Measurements from ENCODE around the gene SWAP70.
"Not testable (repeated sequence)": the region's sequence is repeated elsewhere in the genome, so short reads cannot be mapped to it uniquely, and the experiment has no call there.

SWAP70 gene

GRCh38 chr11:9726321-9727022, 62.6 kb downstream of the SWAP70 start:
- DNase-seq, result no peak

- DNase-seq, result no peak
These were observed 64.2 kb downstream of the SWAP70 start for GRCh38 chr11:9728058-9728457.

DNA sequence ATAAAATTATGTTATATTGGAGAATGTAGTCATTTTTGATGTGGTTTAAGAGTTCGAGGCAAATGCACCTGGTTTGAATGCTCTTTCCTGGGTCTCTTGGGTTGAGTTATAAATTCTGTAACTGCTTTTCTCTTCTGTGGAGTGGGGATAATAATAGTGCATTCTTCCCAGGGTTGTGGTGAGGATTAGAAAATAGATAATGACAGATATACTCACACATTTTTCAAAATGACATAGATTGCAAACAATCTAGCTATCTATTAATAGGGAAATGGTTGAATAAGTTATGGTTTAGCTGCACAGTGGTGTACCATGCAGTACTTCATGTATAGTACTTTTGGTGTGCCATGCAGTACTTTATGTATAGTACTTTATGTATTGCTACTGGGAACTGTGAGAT, 67.4 kb downstream of the SWAP70 start:
- DNase-seq, result no peak

- DNase-seq, result no peak
These were observed 68.6 kb downstream of the SWAP70 start for GRCh38 chr11:9732453-9732852.

GRCh38 chr11:9733212-9733611, 69.3 kb downstream of the SWAP70 start:
- no peak for DNase-seq

DNA sequence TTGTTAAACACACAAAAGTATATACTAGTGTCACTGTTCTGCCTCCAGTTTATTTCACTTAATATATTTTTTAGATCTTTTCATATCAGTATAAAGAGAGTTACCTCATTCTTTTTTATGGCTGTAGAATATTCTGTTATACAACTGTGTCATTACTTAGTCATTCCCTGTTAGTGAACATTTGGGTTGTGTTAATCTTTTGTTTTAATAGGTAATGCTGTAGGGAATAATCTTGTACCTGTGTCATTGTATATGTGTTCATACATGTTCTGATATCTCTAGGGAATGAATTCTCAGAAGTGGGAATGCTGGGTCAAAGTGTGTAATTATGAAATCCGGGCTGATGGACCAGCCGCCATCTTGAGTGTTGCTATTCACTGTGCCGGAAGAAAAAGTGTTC, 71.4 kb downstream of the SWAP70 start:
- no peak for DNase-seq

DNA sequence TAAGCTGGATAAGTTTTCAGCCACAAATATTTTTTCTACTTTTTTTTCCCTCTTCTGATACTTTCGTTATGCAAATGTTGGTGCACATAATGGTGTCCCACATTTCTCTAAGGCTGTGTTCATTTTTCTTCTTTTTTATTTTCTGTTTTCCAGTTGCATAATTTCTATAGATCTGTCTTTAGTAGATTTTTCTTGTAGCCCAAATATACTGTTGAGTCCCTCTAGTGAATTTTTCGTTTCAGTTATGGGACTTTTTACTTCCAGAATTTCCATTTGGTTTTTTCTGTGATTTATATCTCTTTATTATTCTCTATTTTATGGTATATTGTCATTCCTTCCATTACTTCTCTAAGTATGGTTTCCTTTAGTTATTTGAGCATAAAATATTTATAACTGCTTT, 72.0 kb downstream of the SWAP70 start:
- no peak for DNase-seq

DNA sequence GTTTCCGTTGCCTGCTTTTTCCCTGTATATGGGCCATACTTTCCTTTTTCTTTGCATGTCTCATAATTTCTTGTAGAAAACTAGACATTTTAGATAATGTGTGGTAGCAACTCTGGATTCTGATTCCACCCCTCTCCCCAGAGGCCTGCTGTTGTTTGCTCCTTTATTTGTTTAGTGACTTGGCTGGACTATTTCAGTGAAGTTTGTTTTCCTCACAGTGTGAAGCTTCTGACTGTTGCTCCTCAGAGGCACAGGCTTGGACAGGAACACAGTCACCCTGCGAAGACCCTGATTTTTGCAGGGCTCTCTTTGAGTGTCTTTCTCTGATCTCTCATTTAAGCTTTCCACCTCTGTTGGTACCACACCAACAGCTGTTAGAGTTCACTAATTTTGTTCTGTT, 72.5 kb downstream of the SWAP70 start:
- no peak for DNase-seq

- DNase-seq, result no peak
These were observed 74.2 kb downstream of the SWAP70 start for GRCh38 chr11:9738116-9738515.

DNA sequence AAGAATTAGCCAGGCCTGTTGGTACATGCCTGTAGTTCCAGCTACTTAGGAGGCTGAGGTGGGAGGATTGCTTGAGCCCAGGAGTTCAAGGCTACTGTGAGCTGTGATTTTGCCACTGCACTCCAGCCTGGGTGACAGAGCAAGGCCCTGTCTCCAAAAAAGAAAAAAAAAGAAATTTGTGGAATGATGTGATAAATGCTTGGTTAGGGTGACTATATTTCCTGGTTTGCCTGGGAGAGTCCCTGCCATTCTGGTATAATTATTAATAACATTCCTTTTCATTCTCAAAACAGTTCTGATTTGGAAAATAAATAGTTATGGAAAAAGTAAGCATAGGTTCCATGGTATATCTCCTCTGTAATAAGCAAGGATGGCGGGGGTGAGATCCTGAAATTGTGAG, 74.8 kb downstream of the SWAP70 start:
- DNase-seq, result no peak

DNA sequence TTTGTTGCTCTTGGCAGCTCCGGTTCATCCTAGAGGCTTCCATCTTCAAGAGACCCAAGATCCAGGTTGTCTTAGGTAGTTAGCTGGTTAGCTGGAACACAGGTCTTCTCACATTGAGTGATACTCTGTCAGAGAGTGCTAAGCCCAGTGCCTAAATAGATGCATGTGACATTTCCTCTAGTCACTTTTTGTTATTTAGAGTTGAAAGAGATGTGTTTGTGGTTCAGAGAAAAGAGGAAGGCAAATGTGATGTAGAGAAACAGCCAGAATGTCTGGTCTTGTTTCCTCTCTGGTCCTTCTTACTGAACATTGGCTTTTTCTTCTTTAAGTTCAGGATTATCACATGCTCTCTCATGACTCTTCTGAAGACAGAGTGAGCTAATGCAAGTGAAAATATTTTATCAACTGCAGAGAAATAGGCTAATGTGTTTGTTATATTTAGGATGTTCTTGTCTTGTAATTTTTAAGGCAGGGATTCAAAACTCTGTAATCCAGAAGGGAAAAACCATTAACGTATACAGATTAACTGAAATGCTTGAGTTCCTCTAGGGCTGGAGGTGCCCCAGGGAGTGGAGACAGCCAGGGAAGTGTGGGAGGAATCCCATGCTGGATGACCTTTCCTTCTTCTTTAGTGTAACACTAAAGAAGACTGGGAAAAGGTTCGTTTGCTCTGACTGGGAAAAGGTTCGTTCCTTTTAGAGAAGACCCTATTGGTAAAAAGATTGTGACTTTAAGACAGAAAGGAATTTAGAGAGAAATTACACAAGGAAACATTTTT, 75.4 kb downstream of the SWAP70 start:
- peak in 1 of 5 donors; percentile 71 for DNase-seq

- no peak for DNase-seq
These were observed 76.5 kb downstream of the SWAP70 start for GRCh38 chr11:9740202-9740883.

DNA sequence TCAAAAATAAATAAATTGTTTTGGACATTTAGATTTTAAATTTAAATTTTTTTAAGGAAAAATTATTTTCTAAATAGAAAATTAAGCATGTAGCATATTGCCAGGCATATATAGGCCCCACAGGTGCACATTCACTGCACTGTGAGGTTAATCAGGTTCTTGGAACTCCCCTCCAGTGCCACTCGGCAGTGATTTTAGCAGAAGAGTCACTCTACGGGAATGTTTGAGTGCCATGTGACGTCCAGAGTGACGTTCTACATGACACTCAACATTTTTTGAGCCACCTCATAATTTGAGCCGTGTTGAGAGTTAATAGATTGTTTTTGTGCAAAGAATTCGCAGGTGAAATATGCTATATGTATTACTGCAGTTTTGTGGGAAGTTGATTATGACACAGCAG, 77.4 kb downstream of the SWAP70 start:
- no peak for DNase-seq

GRCh38 chr11:9743512-9743911, 79.6 kb downstream of the SWAP70 start:
- not testable (repeated sequence) for DNase-seq

- DNase-seq, result no peak
These were observed 81.7 kb downstream of the SWAP70 start for GRCh38 chr11:9745411-9746211.

GRCh38 chr11:9747229-9747628, 83.4 kb downstream of the SWAP70 start:
- no peak for DNase-seq

GRCh38 chr11:9747828-9748227, 84.0 kb downstream of the SWAP70 start:
- DNase-seq, result no peak

GRCh38 chr11:9748361-9748970, 84.6 kb downstream of the SWAP70 start:
- peak in 4 of 5 donors; percentile 16 to 85 (median 25) for DNase-seq

GRCh38 chr11:9750551-9750950, 86.7 kb downstream of the SWAP70 start:
- no peak for DNase-seq

GRCh38 chr11:9752091-9752490, 88.2 kb downstream of the SWAP70 start:
- DNase-seq, result no peak

DNA sequence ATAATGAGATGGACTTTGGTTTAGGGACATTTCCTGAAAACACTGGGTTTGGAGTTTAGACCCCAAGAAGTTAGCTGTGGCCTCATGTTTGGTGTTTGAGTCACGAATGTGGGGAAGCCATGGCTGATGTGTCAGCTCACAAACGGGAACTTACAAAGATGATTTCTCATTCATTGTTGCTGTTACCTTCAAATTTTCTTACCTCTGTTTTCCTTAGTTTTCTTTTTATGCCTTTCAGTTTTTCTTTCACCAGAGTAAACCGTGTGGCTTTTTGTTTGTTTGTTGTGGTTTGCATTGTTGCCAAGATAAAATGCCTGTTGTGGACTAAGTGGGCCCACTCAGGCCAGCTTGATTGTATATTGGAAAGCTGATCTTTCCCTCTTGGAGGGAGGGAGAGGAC, 89.1 kb downstream of the SWAP70 start:
- DNase-seq, result no peak

- no peak for DNase-seq
These were observed 90.2 kb downstream of the SWAP70 start for GRCh38 chr11:9754010-9754471.
